A549 (cell line): ENCODE results near the gene DNM3. TPM values are rescaled to one million over a fixed set of nuclear protein-coding genes. Genes with fewer than 3 reads are reported as not detected.

Experiments
- ATAC-seq, 2 experiments: fragments of 200-7000 bp in 1 of 2; fragments of >200 bp in 1 of 2; cut with Nextera tagmentation in 1 of 2; cut with Tn5 transposase in 1 of 2; 3 replicates each; pipeline versions ENCODE4 v1.8.0 to v1.9.1; 2018 to 2020; ENCODE audit warnings: mild to moderate bottlenecking in 1 of 2, moderate library complexity in 1 of 2
- CTCF ChIA-PET: fragments of 300-600 bp; sonication (Branson Sonifier 250); formaldehyde crosslinking; extraction: SDS; loops from one replicate; lab custom pipeline; 2021; ENCODE audit warnings: antibody characterized with exemption, inconsistent platforms; lab: Yijun Ruan, JAX
- POLR2A ChIA-PET: fragments of 350-600 bp; formaldehyde crosslinking; extraction: SDS; loops from one replicate; lab custom pipeline; 2021; ENCODE audit warnings: antibody characterized with exemption, inconsistent platforms; lab: Yijun Ruan, JAX
- DNase-seq, 2 experiments: peaks; one replicate each; pipeline versions ENCODE4 v3.0.0 to v3.0.0-alpha.2; 2011 to 2016; ENCODE audit warnings: low read depth in 1 of 2, low spot score in 1 of 2
- FAIRE-seq: peaks from 2 replicates; lab custom pipeline; 2011; peaks lifted over from hg19 to GRCh38; lab: Jason Lieb, UNC
- H3K27ac ChIP-seq, 2 experiments: fragments of >200 bp; sonication (Bioruptor Twin); formaldehyde crosslinking; 3 replicates each; pipeline ENCODE4 v1.5.1; 2016 to 2017
- H3K4me1 ChIP-seq: fragments of >200 bp; sonication (Bioruptor Twin); formaldehyde crosslinking; 3 replicates; pipeline ENCODE4 v1.6.1; 2016
- H3K4me2 ChIP-seq: fragments of >200 bp; sonication (Bioruptor Twin); formaldehyde crosslinking; 3 replicates; pipeline ENCODE4 v1.6.1; 2016
- H3K4me3 ChIP-seq: fragments of >200 bp; sonication (Bioruptor Twin); formaldehyde crosslinking; 3 replicates; pipeline ENCODE4 v1.5.1; 2016
- H3K9me3 ChIP-seq: fragments of >200 bp; sonication (Bioruptor Twin); formaldehyde crosslinking; 3 replicates; pipeline ENCODE4 v1.6.1; 2016
- CBX2 ChIP-seq: fragments of 200-600 bp; sonication (generic); IDR thresholded peaks from 2 replicates; pipeline ENCODE4 v1.6.1; 2016; ENCODE audit warnings: low read depth, mild to moderate bottlenecking, borderline replicate concordance
- CHD2 ChIP-seq: fragments of 150-350 bp; IDR thresholded peaks from 2 replicates; pipeline ENCODE4 v1.6.1; 2014; ENCODE audit warnings: low read length; ENCODE audit not compliant: partially characterized antibody
- CHD4 ChIP-seq: fragments of 200-600 bp; sonication (generic); IDR thresholded peaks from 2 replicates; pipeline ENCODE4 v1.6.1; 2016; ENCODE audit warnings: antibody characterized with exemption, mild to moderate bottlenecking, borderline replicate concordance
- EHF ChIP-seq: fragments of 250-450 bp; sonication (Bioruptor Pico); IDR thresholded peaks from 2 replicates; pipeline ENCODE4 v1.5.0; 2020; ENCODE audit warnings: mild to moderate bottlenecking
- FOSB ChIP-seq: fragments of 250-450 bp; sonication (Bioruptor Pico); IDR thresholded peaks from 2 replicates; pipeline ENCODE4 v1.5.0; 2020; ENCODE audit warnings: mild to moderate bottlenecking, moderate library complexity
- GATA3 ChIP-seq: IDR thresholded peaks from 2 replicates; pipeline ENCODE4 v1.6.1; 2012; ENCODE audit warnings: borderline replicate concordance
- KDM5A ChIP-seq: fragments of 200-600 bp; sonication (generic); IDR thresholded peaks from 2 replicates; pipeline ENCODE4 v1.6.1; 2016; ENCODE audit warnings: antibody characterized with exemption, mild to moderate bottlenecking
- MAFK ChIP-seq: fragments of 450-650 bp; IDR thresholded peaks from 2 replicates; pipeline ENCODE4 v1.6.1; 2014; ENCODE audit not compliant: partially characterized antibody
- MAZ ChIP-seq: fragments of 150-350 bp; IDR thresholded peaks from 2 replicates; pipeline ENCODE4 v1.6.1; 2014; ENCODE audit warnings: antibody characterized with exemption, low read depth, low read length, borderline replicate concordance
- NFE2L2 ChIP-seq: fragments of 150-350 bp; conservative IDR thresholded peaks from 2 replicates; pipeline ENCODE4 v1.6.1; 2014; ENCODE audit warnings: low read length
- PHF8 ChIP-seq: fragments of 200-600 bp; sonication (generic); IDR thresholded peaks from 2 replicates; pipeline ENCODE4 v1.6.1; 2016; ENCODE audit warnings: low read depth, mild to moderate bottlenecking, antibody characterized with exemption, moderate library complexity, borderline replicate concordance
- TP53 ChIP-seq: fragments of 250-450 bp; sonication (Bioruptor Pico); IDR thresholded peaks from 2 replicates; pipeline ENCODE4 v1.5.0; 2021; ENCODE audit warnings: mild to moderate bottlenecking, moderate library complexity
- ZFP36 ChIP-seq: fragments of 450-650 bp; IDR thresholded peaks from 2 replicates; pipeline ENCODE4 v1.6.1; 2014; ENCODE audit warnings: borderline replicate concordance; ENCODE audit not compliant: partially characterized antibody
- ZNF302 ChIP-seq: fragments of 250-450 bp; sonication (Bioruptor Pico); IDR thresholded peaks from 2 replicates; pipeline ENCODE4 v1.9.0; 2021; ENCODE audit warnings: inconsistent platforms, mild to moderate bottlenecking, moderate library complexity
- WGBS: methylation state at CpG from one replicate; pipeline ENCODE4 v1.1.6; 2017; ENCODE audit errors: missing lambda C conversion rate; 5-methylcytosine and 5-hydroxymethylcytosine counted together
- polyA plus RNA-seq, 4 experiments: library from polyadenylated mRNA; depleted of rRNA in 3 of 4; stranded (reverse); fragments of >200 nt; fragmentation: RNase III in 1 of 4; extraction: RNeasy Plus Mini Kit Qiagen cat#74134 plus additional on column Dnase treatment in 1 of 4; gene quantifications; 2 replicates in 3 of 4; 3 replicates in 1 of 4; pipeline ENCODE4 v1.2.3, GENCODE V29; 2011 to 2017
- TF ChIP-seq, protein P1 (sequence below): fragments of >200 bp; sonication (Bioruptor Twin); formaldehyde crosslinking; IDR thresholded peaks from 3 replicates; pipeline ENCODE4 v1.5.1; 2016
- TF ChIP-seq, protein P2 (sequence below): fragments of 450-650 bp; IDR thresholded peaks from 2 replicates; pipeline ENCODE4 v1.6.1; 2014; ENCODE audit warnings: antibody characterized with exemption
- TF ChIP-seq, protein P3 (sequence below): fragments of 150-350 bp; IDR thresholded peaks from 2 replicates; pipeline ENCODE4 v1.6.1; 2014; ENCODE audit warnings: low read depth, mild to moderate bottlenecking, low read length
- TF ChIP-seq, protein P4 (sequence below): IDR thresholded peaks from 2 replicates; pipeline ENCODE4 v1.6.1; 2012; ENCODE audit warnings: low read depth, borderline replicate concordance
- TF ChIP-seq, protein P5 (sequence below): IDR thresholded peaks from 2 replicates; pipeline ENCODE4 v1.6.1; 2012

The DNM3 gene
- polyA plus RNA-seq, 2 of the 4 experiments (the other 2 are of a cell fraction): 0.57 to 1.5 TPM

DNA sequence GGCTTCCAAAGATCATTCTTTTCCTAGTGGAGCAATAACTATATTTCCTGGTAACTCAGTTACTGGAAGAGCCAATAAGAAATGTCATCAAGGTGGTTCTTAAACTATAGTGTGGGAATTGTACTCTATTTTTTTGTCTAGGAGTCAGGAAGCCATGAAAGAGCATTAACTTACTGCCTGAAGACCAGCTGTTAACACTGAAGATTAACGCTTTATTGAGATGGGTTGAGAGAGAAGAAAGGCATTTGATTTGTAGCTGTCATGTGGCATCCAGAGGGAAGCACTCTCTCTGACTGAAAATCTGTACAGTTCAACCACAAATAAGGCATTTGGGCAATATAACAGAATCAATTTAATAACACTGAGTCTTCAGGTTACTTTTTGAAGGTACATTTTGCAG is 76.0 kb downstream of the DNM3 start:
- ChIA-PET CTCF (interaction anchor here (1.2 kb wide), 1 partner anchor 38 kb away, joined by 3 read pairs; no protein-coding TSS in a partner anchor), POLR2A (no interaction called here)
- no peak for DNase-seq
- H3K9me3 ChIP-seq: no peaks in the 10 kb centered on the region
- TF ChIP-seq, protein P1, sequence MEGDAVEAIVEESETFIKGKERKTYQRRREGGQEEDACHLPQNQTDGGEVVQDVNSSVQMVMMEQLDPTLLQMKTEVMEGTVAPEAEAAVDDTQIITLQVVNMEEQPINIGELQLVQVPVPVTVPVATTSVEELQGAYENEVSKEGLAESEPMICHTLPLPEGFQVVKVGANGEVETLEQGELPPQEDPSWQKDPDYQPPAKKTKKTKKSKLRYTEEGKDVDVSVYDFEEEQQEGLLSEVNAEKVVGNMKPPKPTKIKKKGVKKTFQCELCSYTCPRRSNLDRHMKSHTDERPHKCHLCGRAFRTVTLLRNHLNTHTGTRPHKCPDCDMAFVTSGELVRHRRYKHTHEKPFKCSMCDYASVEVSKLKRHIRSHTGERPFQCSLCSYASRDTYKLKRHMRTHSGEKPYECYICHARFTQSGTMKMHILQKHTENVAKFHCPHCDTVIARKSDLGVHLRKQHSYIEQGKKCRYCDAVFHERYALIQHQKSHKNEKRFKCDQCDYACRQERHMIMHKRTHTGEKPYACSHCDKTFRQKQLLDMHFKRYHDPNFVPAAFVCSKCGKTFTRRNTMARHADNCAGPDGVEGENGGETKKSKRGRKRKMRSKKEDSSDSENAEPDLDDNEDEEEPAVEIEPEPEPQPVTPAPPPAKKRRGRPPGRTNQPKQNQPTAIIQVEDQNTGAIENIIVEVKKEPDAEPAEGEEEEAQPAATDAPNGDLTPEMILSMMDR: no peak
- TF ChIP-seq TP53 (CRISPR knock-in tag) (no peak), GATA3 (no peak), EHF (no peak), NFE2L2 (no peak), ZFP36 (no peak), MAZ (no peak), KDM5A (no peak), PHF8 (no peak), CBX2 (no peak), FOSB (CRISPR knock-in tag) (no peak), CHD4 (no peak), ZNF302 (no peak)
- TF ChIP-seq, protein P2, sequence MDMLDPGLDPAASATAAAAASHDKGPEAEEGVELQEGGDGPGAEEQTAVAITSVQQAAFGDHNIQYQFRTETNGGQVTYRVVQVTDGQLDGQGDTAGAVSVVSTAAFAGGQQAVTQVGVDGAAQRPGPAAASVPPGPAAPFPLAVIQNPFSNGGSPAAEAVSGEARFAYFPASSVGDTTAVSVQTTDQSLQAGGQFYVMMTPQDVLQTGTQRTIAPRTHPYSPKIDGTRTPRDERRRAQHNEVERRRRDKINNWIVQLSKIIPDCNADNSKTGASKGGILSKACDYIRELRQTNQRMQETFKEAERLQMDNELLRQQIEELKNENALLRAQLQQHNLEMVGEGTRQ: no peak
- TF ChIP-seq, protein P3, sequence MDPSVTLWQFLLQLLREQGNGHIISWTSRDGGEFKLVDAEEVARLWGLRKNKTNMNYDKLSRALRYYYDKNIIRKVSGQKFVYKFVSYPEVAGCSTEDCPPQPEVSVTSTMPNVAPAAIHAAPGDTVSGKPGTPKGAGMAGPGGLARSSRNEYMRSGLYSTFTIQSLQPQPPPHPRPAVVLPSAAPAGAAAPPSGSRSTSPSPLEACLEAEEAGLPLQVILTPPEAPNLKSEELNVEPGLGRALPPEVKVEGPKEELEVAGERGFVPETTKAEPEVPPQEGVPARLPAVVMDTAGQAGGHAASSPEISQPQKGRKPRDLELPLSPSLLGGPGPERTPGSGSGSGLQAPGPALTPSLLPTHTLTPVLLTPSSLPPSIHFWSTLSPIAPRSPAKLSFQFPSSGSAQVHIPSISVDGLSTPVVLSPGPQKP: no peak
- TF ChIP-seq, protein P4, sequence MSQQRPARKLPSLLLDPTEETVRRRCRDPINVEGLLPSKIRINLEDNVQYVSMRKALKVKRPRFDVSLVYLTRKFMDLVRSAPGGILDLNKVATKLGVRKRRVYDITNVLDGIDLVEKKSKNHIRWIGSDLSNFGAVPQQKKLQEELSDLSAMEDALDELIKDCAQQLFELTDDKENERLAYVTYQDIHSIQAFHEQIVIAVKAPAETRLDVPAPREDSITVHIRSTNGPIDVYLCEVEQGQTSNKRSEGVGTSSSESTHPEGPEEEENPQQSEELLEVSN: no peak
- TF ChIP-seq, protein P5, sequence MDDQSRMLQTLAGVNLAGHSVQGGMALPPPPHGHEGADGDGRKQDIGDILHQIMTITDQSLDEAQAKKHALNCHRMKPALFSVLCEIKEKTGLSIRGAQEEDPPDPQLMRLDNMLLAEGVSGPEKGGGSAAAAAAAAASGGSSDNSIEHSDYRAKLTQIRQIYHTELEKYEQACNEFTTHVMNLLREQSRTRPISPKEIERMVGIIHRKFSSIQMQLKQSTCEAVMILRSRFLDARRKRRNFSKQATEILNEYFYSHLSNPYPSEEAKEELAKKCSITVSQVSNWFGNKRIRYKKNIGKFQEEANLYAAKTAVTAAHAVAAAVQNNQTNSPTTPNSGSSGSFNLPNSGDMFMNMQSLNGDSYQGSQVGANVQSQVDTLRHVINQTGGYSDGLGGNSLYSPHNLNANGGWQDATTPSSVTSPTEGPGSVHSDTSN: no peak
- WGBS: 92% methylated on average over 1 of the region's 1 CpG
- H3K4me3 ChIP-seq: no peak overlapping the region
- no peak overlapping the region; the same call in 2 of the 3 replicates for H3K4me2 ChIP-seq
- no peak overlapping the region; a peak in 1 of 6 replicates for H3K27ac ChIP-seq
- peaks cover 33% of the 10 kb centered on the region for H3K4me1 ChIP-seq
- no peak for ATAC-seq
- no peak for FAIRE-seq

DNA sequence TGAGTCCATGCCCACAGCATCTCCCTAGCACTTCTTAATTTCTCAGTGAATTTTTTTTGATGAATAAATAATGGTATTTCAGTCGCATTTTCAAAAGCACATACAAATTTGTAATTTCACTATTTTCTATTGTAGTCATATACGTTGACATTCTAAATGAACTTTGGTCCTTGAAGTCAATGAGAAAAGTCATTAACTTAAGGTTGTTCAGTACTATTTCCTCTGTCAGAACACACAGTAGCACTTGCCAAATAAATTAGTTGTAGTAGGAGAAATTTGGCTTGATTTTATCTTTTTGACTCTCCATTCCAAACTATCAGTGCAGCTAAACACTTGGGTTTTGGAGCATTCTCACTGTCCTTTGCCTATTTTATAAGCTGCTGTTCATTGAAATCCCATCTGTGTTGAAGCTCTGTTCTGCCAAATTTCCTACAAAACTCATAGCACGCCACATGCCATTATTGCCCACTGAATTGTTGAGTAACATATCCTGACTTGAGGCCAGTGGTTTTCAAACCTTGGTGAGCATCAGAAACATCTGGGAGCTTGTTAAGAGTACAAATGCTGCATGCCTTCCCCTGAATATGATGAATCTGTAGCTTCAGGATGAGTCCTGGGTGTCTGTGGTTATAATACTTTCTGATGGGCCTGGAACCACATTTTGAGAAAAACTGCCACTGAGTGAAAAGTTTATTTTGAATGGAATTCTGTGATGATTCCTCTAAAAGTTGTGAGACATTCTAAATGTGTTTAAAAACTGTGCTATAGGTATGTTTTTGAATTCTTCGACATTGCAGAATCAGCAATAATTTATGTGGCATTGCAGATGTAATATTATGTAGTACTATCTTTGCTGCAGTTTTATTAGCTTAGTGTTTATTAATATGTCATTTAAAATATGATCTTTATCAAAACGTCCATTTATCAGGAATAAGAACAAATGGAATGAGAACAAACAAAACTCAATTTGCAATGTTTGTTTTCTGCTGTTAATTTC is 78.9 kb downstream of the DNM3 start:
- H3K4me1 ChIP-seq: peaks cover 15% of the 10 kb centered on the region
- FAIRE-seq (peak; percentile 13), DNase-seq (no peak), ATAC-seq (no peak)
- no peak overlapping the region for H3K27ac ChIP-seq
- no peak overlapping the region for H3K4me2 ChIP-seq
- 63% methylated on average over 5 of the region's 5 CpGs for WGBS
- CTCF ChIA-PET: interaction anchor here (0.7 kb wide), 1 partner anchor 9 kb away, joined by 3 read pairs; no protein-coding TSS in a partner anchor
- no peaks in the 10 kb centered on the region for H3K9me3 ChIP-seq
- no peak overlapping the region for H3K4me3 ChIP-seq
- POLR2A ChIA-PET: no interaction called here
- TF ChIP-seq MAFK (peak; percentile 84), CHD2 (no peak)
